GM11168 (cell line): Measurements from ENCODE around the gene DNAH7.
"Not testable (repeated sequence)": the region's sequence is repeated elsewhere in the genome, so short reads cannot be mapped to it uniquely, and the experiment has no call there.

Experiments used
- in situ Hi-C: fragments of 300-500 bp; cut with MboI; formaldehyde crosslinking; loops from one replicate; pipeline ENCODE4 v1.12.0; 2022; ENCODE audit warnings: low sequenced_read_pairs; ENCODE audit not compliant: unreplicated experiment

DNAH7 gene

DNA sequence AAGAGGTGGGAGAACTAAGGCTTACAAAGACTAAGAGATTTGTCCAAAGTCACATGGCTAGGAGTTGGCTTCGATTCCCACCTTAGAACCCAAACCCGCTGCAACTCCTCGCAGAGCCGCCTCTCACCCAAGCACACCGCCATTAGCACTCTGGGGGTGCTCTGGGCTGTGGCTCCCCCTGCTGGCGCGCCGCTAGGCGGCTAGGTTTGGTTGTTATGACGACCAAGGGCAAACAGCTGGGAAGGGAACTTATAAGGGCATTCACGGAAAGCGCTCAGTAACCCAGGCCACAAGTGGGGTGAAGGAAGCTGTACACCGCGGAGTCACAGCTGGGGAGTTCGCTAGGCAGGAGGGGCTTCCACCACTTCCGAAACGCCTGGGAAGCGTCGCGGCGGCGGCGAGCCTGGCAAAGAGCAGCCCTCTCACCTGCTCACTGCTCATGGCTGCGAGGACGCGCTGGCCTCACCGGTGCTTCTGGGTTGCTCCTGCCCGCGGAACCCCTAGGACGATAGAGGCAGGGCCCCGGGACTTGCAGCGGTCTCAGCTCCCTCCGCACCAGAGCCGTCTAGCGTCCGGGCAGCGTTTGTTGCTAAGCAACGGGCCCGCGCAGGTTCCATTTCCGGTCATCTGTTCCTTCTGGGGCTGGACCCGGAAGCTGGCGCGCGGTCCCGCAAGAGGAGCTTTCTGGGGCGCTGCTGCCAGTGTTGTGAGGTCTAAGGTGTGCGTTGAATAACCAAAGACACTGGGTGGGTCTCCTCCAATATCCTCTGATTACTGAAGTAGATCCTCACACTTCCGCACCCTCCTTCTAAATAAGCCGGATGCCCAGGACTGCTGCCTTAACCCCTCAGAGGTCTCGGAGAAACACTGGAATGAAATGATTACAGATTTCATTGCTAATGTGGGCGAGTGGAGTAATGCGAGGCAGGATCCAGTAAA, at the start of gene DNAH7:
Gene DNAH7, minus strand, starts transcription at position 567 of the 939 bp plus-strand sequence. Its CDS starts 126 bp downstream, at position 441.
- in situ Hi-C loops: loop anchor here (25.0 kb wide), 2 partner anchors 406 to 506 kb away; partner anchors contain the start of gene SLC39A10

DNA sequence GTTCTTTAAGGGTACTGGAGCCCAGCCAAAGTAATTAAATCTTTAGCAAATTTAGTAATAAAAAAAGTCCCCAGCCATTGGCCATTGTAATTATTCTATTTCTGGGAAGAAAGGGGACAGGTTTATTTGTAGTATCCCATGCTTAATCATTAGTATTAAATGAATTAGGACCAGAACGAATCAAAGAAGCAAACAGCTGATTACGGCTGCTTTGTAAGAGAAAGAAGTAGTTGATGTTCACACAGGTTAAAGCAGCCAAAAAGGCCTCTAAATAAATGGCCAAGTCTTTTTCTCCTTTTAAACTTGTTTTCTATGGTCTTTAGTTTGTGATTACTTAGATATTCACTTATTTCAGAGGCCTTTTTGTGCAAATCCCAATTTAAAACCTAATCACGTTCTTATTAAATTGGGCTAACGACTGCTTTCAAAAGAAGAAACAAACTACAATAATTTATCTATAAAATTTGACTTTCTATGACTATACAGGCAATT, 48.6 kb upstream of the DNAH7 start:
- in situ Hi-C loops: loop anchor here (25.0 kb wide), 1 partner anchor 320 kb away; no protein-coding TSS in a partner anchor

DNA sequence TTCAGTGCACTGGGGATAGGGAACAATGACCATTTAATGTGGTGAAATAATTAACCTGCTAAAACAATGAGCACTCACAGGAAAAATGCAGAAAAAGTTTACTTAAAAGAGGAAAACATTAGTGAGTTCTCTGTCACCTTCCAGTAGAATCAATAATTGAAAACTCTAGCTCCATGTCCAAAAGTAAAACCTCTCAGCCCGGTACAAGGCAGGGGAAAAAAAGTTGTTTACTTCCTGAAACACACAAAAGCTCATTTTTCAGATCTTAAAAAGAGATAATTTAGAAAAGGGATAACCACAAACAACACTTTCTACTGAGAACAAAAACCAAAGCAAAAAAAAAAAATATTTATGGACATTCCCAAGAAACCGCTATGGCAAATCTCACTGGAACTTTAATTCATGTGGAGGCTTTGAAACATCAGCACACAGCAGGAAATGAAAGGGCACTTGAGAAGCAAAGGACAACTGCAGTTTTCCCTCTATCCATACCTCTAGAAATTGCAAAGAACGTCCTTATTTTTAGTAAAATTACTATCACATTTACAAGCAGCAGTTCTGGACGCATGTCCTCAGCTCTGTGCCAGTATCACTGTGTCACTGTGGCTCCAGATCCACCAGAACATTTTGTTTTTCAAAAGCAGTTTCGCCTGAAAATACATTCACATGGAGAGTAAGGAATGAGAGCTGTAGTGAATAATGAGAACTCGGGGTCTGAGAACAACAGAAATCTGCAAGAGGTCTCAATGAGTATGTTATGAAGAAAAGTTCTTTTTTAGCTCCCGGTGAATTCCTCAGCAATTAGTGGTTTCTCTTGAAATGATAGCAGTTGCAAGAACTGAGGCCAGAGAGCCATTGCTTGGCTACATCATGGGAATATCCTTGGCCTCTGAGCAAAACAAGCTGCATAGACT, 44.7 kb upstream of the DNAH7 start:
- in situ Hi-C loops: loop anchor here (25.0 kb wide), 1 partner anchor 324 kb away; no protein-coding TSS in a partner anchor

DNA sequence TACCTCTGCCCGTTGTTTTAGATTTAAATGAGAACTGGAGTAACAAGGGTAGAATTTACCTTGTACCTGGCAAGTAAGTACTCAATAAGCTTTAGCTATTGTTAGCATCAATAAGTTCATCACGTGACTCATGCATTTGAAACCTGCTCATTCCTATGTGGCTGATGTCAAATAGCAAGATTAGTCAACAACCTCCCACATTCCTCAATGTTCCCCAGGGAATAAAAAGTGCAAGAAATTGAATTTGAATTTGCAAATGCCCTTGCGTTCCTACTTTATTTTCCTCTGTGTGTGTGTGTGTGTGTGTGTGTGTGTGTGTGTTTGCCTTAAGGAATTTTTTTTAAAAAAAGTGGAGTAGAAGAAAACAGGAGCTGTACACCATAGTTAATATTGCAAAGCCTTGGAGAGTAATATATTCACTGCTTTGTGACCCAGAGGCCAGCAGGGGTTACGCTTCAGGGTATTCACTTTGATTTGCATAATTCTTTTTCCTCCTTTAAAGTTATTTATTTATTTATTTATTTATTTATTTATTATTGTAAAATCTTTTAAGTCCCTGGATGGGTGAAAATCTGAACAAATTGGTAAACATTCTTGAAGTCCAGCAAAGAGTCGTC, 43.9 kb upstream of the DNAH7 start:
- in situ Hi-C loops: loop anchor here (25.0 kb wide), 1 partner anchor 325 kb away; no protein-coding TSS in a partner anchor

DNA sequence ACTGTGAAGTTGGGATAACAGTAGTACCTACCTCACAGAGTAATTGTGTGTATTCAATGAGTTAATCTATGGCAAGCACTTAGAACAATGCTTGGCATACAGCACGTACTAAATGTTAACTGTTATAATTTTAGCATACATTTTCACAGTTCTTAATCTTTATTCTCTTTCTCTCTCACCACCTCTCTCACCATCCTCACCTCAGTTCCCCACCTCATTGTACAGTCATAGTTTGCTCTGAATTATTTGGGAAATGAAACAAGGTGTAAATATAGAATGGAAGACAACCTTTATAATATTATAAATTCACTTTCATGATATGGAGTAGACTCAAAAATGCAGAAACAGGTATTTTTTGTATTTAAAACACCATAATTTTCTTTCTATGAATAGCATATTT, 40.0 kb upstream of the DNAH7 start:
- in situ Hi-C loops: loop anchor here (25.0 kb wide), 1 partner anchor 329 kb away; no protein-coding TSS in a partner anchor

DNA sequence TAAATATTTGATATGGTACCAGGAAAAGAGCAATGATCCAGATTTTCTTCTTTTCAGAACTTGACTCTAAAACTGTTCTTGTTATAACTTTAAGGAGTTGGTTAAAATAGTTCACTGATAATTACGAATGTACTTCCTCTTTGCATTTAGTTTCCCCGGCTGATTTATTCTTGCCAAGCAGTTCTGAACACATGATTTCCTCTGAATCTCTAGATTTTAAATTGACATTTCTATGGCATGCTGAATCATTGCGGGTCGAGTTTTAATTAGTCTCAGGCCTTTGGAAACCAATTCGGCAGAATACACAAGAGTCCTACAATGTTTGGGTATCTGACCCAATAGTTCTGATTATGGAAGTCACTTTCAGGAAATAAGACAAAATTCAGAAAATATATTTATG, 37.3 kb upstream of the DNAH7 start:
- in situ Hi-C loops: loop anchor here (25.0 kb wide), 1 partner anchor 331 kb away; no protein-coding TSS in a partner anchor

DNA sequence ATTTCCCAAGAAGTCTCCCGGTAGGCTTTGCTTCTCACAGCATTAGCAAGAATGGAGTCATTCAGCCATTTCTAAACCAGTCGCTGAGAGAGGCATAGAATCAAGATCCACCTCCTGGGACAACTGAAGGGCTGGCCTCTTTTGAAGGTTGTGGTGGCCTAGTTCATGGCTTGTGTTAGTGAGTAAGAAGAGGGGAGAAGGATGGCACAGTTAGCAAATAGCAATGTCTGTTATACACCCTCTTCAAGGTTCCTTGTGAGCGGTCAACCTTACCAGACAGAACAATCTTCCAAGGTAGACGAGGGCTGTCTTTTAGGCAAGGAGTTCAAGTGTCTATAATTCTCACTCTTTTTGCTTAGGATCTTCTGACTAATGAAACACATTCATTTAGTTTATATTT, 35.4 kb upstream of the DNAH7 start:
- in situ Hi-C loops: loop anchor here (25.0 kb wide), 1 partner anchor 333 kb away; no protein-coding TSS in a partner anchor

DNA sequence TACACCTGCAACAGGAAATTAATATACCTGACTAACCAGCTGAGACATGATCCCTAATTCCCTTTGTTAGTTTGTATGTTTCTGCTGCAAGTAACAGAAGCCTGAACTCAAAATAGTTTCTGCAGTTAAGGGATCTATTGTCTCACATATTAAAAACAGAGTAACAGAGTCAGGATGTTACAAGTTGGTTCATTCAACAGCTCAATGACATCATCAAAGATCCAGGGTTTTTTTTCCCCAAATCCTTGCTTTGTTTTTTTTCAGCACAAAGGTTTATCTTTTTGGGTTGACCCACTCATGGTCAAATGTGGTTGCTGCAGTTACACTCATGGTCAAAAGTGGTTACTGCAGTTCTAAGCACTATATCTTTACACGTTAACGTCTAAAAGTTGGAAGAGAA, 35.0 kb upstream of the DNAH7 start:
- in situ Hi-C loops: loop anchor here (25.0 kb wide), 1 partner anchor 334 kb away; no protein-coding TSS in a partner anchor

DNA sequence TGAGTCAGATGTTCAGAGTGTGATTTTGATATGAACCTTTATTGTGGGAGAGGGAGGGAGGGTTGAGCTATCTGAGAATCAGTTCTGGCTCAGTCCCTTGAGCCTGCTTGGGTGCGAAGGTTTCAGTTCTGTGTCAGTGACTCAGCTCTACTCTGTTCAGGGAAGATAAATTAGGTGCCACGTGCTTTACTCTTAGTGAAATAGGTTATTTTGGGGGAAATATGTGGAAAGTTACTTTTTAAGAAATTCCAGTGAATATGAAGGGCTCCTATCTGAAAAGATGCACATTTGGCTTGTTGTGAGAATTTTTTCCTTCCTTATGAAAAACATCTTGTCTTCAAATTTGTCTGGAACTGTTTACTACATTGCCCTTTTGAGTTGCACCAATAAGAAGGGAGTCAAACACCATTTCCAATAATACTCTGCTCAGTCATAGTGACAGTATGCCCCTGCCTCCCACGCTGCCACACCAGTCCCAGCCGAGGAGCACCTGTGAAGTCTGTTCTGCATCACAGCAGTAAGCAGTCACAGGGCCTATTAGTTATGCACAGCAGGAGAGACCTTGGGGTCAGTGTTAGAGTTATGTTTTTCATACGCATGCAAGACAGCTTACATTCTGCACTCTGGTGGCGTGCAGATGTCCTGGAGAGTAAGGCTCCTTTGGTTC, 32.8 kb upstream of the DNAH7 start:
- in situ Hi-C loops: loop anchor here (25.0 kb wide), 1 partner anchor 336 kb away; no protein-coding TSS in a partner anchor

DNA sequence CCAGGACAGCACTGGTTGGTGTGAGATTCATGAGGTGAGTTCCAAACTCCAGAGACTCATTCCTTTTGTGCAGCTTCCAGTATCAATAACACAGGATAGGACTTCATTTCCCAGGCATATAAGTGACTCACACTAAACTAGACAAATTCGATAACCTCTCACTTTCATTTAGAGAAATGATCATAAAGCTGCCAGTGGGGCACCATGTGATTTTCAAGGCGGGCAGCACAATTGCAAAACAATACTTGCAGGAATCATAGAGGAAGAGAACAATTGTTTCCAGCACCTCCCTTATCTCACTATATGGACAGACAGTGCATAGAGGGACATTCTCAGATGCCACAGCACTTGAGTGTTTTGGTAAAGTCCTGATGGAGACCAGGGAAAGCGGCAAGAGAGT, 31.3 kb upstream of the DNAH7 start:
- in situ Hi-C loops: loop anchor here (25.0 kb wide), 1 partner anchor 337 kb away; no protein-coding TSS in a partner anchor

DNA sequence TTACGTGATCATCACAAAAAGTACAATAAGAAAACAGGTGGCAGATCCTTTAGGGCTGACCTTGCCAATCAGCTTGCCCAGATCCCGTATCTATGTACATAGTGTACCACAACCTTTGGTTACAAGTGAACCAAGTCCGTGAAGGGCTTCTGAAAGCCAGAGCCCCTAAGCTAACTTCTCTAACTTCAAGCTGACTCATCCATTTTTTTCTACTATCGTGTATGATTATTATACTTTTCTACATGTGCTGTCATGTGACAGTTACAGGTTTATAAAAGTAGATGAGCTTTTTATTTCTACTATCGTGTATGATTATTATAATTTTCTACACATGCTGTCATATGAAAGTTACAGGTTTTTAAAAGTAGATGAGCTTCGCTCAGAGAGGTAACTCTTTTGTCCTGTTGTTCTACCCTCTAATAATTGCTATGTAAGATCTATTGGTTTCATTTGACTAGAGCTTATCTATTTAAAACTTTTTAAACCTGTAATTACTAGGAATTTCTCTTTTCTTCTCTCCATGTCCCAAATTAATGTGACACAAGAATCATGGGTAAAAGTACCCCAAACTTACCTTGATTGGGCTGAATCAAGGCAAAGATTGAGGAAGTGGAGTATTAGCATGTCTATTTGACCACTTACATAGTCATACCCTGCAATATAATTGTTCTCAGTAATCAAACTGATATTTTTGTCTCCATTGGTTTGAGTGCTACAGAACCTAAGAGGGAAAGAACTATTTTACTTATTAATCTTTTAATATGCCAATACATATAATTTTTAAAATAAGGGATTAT, 29.4 kb upstream of the DNAH7 start:
- in situ Hi-C loops: no loop called here

DNA sequence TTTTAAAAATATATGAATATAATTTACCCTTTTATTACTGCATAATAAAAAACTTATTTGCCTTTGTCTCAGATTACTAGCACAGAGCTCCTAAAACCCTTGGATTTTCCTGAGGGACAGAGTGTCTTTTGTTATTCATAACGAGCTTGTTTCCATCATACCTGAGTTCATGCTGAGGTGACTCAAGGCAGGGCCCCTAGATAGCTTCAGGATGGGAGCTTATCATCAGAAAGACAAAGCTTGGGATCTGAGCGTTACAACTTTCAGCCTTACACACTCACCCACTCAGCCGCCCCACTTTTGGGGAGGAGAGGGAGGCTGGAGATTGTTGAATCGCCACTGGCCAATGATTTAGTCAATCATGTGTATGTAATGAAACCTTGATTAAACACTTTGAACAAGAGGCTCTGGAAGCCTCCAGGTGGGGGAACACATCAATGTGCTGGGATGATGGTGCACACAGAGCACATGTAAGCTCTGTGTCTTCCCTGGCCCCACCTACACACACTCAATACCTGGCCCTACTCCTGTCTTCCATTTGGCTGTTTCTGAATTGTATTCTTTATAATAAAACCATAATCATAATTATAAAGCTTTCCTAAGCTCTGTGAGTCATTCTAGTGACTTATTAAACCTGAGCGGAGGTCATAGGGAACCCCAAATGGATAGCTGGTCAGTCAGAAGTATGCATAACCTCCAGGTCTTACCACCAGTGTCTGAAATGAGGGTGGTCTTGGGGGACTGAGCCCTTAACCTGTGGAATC, 28.5 kb upstream of the DNAH7 start:
- in situ Hi-C loops: no loop called here

DNA sequence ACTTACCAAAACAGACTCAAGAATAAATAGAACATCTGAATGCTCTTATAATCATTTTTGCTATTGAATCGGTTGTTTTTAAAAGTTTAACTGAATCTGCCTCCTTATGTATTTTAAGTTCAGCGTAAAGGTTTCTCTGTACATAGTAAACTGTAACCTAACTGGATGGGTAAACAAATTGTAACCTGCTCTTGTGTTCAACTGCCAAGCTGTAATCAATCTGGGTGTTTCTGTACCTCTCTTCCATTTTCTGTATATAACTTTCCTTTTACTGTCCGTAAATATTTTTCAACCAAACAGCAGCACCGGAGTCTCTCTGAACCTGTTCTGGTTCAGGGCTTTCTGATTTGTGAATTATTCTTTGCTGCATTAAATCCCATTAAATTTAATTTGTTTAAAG, 27.6 kb upstream of the DNAH7 start:
- in situ Hi-C loops: no loop called here

DNA sequence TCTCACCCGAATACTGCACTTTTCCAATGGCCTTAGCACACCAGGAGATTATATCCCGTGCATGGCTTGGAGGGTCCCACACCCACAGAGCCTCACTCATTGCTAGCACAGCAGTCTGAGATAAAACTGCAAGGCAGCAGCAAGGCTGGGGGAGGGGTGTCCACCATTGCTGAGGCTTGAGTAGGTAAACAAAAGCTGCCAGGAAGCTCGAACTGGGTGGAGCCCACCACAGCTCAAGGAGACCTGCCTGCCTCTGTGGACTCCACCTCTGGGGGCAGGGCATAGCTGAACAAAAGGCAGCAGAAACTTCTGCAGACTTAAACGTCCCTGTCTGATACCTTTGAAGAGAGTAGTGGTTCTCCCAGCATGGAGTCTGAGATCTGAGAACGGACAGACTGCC, 20.8 kb upstream of the DNAH7 start:
- in situ Hi-C loops: not testable (repeated sequence)

DNA sequence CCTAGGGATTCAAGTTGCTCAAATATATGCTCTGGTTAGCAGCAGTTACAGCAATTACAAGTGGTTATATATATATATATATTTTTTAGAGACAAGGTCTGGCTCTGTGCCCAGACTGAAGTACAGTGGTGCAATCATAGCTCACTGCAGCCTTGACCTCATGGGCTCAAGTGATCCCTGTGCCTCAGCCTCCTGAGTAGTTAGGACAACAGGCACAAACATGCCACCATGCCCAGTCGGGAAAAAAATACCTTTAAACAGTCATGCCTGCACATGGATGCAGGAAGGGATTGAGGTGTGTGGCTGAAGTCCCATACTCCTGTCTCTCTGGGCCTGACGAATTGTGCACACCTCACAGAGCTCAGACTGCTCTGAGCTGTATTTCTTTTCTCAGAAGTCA, 19.6 kb upstream of the DNAH7 start:
- in situ Hi-C loops: no loop called here

DNA sequence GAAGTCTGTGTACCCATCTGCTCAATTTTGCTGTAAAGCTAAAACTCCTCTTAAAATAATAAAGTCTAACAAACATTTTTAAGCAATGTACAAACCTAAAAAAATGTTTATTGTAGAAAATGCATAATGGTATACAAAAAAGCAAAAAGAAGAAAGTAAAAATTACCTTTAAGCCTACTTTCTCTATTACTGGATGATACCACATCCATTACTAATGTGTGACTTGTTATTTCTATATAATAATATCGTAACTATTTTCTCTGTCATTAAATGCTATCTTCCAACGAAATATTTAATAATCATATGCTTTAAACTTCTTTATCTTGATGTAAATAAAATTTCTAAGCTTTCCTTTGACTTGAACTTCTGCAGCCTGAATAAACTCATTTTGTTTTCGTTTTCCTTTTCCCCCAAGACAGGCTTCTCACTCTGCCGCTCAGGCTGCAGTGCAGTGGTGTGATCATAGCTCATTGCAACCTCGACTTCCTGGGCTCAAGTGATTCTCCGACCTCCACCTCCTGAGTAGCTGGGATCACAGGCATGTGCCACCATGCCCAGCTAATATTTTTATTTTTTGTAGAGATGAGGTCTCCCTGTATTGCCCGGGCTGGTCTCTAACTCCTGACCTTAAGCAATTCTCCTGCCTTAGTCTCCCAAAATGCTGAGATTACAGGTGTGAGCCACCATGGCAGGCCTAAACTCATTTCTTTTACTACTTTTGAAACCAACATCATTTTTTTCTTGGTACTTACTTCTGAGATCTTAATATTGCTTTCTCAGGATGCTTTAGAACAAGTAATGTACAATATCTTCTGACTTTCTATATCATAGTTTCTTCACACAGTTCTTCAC, 18.1 kb upstream of the DNAH7 start:
- in situ Hi-C loops: no loop called here

DNA sequence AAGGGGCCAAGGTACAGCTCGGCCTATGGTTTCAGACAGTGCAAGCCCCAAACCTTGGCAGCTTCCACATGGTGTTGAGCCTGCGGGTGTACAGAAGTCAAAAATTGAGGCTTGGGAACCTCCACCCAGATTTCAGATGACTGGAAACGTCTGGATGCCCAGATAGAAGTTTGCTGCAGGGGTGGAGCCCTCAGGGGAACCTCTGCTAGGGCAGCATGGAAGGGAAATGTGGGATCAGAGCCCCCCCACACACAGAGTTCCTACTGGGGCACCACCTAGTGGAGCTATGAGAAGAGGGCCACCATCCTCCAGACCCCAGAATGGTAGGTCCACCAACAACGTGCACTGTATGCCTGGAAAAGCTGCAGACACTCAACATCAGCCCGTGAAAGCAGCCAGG, 15.0 kb upstream of the DNAH7 start:
- in situ Hi-C loops: no loop called here
